Measurements from ENCODE around the gene CHGA.

GRCh38 chr14:92916201-92916600 lies 6.7 kb upstream of the CHGA start:
- TF ChIP-seq FOXA2 (IDR thresholded peaks at IDR 0.05) (no peak), JUND (IDR thresholded peaks at IDR 0.05) (no peak), ATF3 (IDR thresholded peaks at IDR 0.05) (no peak), CTCF (IDR thresholded peaks at IDR 0.05; ENCODE audit: low read depth, low read length, missing input control) (no peak), REST (IDR thresholded peaks at IDR 0.05) (no peak), MAX (IDR thresholded peaks at IDR 0.05) (no peak), RAD21 (IDR thresholded peaks at IDR 0.05) (no peak), HNF4A (conservative IDR thresholded peaks at IDR 0.05) (no peak), EGR1 (IDR thresholded peaks at IDR 0.05; ENCODE audit: low read depth in 2 of 2) (no peak), RXRA (IDR thresholded peaks at IDR 0.05) (no peak), SP1 (IDR thresholded peaks at IDR 0.05) (no peak), TAF1 (conservative IDR thresholded peaks at IDR 0.05) (no peak), YY1 (IDR thresholded peaks at IDR 0.05) (no peak), ZBTB33 (IDR thresholded peaks at IDR 0.05) (no peak)

Data from liver (tissue), 3 donors.